ENCODE measurements around the gene LMTK3. TPM values are rescaled to one million over a fixed set of nuclear protein-coding genes. Genes with fewer than 3 reads are reported as not detected.

The LMTK3 gene
- total RNA-seq, 1 experiment from 2014 or later, result not detected

DNA sequence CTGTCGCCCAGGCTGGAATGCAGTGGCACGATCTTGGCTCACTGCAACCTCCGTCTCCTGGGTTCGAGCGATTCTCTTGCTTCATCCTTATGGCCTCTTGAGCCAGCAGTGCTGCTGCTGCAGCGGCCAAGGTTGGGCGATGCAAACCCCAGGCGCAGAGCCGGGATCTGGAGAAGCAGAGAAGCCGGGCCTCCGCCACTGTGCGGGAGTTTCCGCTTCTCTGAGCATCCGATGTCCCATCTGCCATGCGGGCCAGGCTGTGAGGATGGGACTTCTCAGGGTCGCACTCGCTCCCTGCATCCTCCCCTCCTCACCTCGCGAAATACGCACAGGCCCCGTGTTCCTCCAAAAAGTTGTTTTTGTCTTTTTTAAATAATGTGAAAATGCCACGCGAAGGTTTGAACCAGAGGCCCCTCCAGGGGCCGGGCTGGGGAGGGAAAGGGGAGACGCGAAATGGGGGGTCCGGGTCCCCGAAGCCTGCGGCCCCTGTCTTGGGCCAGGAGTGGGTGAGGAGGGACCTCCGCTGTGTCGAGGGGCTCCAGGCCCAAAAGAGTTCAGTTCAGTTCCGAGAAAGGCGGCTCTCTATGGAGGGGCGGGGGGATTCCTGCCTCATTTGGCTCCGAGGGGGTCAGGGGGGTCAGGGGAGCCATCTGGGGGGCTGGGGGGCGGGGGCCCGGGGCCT is 26.6 kb downstream of the LMTK3 start:
- Histone ChIP-seq H3K36me3 (peaks cover 13% of the 10 kb centered on the region), H3K27me3 (no peaks in the 10 kb centered on the region), H3K9me3 (no peaks in the 10 kb centered on the region), H3K4me3 (no peak overlapping the region)
- no peak for DNase-seq

DNA sequence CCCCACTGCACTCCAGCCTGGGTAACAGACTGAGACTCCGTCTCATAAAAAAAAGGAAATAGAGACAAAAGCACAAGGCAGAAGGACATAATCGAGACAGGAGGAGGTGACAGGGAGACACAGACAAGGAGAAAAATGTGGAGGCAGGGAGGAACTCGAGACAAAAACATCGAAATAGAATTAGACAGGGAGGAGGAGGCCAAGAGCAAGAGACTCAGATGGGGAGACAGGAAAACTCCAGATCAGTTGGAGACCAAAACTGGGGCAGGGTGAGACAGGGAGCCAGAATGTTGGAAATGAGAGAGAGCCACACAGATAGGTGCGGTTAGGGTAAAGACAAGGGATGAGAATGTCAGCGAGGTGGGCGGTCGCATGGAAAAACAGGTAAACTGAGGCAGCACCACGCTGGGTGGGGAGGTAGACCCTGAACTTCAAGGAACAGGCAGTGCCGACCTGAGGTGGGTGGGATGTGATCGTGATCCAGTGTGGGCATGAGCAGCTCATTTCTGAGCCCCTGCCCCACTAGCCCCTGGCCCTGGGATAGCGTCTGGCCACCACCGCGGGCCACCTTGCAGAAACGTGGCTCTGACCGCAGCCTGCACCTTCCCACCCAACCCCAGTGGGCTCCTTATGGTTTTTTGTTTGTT is 27.3 kb downstream of the LMTK3 start:
- DNase-seq, result no peak
- H3K4me3 ChIP-seq, result no peak overlapping the region

DNA sequence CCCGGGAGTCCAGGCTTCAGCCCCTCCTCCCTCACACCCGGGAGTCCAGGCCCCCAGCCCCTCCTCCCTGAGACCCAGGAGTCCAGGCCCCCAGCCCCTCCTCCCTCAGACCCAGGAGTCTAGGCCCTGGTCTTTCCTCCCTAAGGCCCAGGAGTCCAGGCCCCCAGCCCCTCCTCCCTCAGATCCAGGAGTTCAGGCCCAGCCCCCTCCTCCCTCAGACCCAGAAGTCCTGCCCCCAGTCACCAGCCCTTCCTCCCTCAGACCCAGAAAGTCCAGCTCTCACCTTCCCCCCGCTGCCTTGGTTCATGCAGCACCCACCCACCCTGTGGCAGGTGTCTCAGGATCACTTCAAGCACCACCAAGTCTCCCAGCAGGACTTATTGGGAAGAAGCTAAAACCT is 28.3 kb downstream of the LMTK3 start:
- no peaks in the 10 kb centered on the region for H3K27me3 ChIP-seq
- H3K9me3 ChIP-seq, result no peaks in the 10 kb centered on the region
- H3K36me3 ChIP-seq, result peaks cover 25% of the 10 kb centered on the region
- no peak overlapping the region for H3K4me3 ChIP-seq
- DNase-seq, result no peak

More for the DNA sequence above, 27.3 kb downstream of the LMTK3 start:
- Histone ChIP-seq H3K36me3 (peaks cover 20% of the 10 kb centered on the region), H3K27me3 (no peaks in the 10 kb centered on the region), H3K9me3 (no peaks in the 10 kb centered on the region)

DNA sequence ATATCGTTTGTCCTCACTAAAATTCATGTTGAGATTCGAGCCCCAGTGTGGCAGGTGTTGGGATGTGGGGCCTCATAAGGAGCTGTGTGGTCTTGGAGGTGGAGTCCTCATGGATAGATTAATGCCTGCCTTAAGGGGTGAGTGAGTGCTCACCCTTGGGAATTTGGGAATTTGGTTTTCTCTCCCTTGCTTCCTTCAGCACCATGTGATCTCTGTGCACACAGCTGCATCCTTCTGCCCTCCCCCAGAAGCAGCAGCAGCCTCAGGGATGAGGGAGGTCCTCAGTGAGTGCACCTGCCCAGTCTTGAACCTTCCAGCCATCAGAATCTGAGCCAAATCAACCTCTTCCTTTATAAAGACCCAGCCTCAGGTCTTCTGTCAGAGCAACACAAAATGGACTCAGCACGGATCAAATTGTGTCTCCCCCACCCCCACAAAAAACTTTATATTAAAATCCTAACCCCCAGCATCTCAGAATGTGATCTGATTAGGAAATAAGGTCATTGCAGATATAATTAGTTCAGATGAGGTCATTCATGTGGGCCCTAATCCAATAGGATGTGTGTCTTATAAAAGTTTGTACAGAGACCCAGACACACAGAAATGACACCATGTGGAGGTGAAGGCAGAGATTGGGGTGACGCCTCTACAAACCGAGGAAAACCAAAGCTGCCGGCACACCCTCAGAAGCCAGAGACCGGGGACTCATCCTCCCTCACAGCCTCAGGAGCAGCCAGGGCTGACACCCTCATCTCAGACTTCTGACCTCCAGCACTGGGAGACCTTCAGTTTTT is 29.6 kb downstream of the LMTK3 start:
- DNase-seq, result no peak
- Histone ChIP-seq H3K9me3 (no peaks in the 10 kb centered on the region), H3K4me3 (no peak overlapping the region), H3K36me3 (peaks cover 36% of the 10 kb centered on the region), H3K27me3 (no peaks in the 10 kb centered on the region)

DNA sequence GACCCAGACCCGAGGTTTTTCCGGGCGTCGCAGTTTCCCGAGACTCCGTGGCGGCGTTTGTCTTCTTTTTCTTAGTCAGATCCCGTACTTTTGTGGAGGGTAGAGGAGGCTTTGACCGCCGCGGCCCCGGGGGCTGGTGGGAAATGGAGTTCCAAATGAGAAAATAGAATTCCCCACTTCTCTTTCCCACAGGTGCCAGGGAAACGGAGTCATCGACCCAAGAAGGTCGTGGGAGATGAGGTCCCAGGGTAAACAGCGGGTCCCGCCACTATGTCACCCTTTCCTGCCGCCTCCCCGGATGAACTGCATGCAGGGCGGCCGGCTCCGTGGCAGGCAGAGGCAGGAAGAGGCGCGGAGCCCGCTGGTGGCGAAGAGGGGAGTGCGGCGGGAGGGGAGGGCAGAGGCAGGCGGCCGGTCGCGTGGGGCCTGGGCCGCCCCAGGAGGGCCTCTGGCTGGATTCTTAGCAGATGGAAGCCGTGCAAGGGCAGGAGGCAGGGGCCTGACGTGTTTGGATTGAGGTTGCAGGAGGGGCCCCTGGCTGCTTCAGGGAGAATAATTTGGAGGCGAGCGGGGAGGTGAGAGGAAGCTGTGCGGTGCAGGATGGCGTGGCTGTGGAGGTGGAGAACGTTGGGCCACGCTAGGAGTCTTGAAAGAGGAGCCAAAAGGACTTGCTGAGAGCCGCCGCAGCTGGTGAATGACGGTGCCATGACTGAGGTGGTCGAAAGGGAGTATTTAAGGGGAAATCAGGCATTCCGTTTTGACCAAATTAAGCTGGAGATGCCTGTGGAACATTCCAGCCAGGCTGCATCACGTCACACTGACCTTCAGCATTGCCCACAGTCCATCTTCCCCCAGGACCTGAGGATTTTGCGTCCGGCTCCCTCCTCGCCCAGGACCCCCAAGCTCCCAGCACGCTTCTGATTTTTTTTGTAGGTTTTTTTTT is 30.8 kb downstream of the LMTK3 start:
- no peak for DNase-seq
- peaks cover 49% of the 10 kb centered on the region for H3K36me3 ChIP-seq
- H3K27me3 ChIP-seq, result no peaks in the 10 kb centered on the region
- H3K4me3 ChIP-seq, result no peak overlapping the region
- H3K9me3 ChIP-seq, result no peaks in the 10 kb centered on the region

DNA sequence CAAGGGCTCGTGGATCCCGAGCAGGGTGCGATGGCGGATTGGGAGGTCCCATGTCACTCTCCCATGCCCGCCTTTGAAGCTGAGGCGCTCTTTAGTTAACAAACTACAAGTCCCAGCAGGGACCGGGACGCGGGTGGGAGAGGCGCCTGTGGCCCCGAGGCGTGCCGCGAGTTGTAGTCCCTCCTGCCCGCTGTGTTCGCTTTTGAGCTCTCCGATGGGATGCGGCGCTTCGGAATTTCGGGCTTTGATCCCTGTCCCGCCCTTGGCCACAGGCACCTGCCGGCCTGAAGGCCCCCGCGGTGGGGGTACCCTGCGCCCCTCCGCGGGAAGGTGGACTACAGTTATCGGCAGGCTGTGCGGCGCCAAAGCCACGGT is 31.5 kb downstream of the LMTK3 start:
- H3K9me3 ChIP-seq, result no peaks in the 10 kb centered on the region
- H3K27me3 ChIP-seq, result no peaks in the 10 kb centered on the region
- no peak for DNase-seq
- peaks cover 55% of the 10 kb centered on the region for H3K36me3 ChIP-seq
- H3K4me3 ChIP-seq, result no peak overlapping the region

DNA sequence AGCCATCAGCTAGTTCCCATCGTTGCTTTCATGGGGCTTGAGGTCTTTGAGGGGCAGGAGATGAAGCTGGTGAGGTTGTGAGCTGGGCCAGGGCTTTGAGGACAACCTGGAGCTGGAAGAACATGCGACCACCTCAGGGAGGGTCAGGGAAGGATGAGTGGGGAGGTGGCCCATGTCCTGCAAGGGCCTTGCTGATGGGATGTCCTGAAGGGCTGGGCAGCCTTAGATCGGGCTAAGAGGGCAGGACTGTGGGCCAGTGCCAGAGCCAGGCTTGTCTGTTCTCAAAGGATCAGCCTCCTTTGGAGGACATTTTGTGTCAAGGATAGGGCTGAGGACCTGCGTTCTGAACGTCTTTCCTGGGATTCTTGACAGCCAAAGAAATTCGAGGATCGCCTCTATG is 31.9 kb downstream of the LMTK3 start:
- H3K27me3 ChIP-seq, result no peaks in the 10 kb centered on the region
- peaks cover 60% of the 10 kb centered on the region for H3K36me3 ChIP-seq
- no peaks in the 10 kb centered on the region for H3K9me3 ChIP-seq
- DNase-seq, result no peak
- H3K4me3 ChIP-seq, result no peak overlapping the region

DNA sequence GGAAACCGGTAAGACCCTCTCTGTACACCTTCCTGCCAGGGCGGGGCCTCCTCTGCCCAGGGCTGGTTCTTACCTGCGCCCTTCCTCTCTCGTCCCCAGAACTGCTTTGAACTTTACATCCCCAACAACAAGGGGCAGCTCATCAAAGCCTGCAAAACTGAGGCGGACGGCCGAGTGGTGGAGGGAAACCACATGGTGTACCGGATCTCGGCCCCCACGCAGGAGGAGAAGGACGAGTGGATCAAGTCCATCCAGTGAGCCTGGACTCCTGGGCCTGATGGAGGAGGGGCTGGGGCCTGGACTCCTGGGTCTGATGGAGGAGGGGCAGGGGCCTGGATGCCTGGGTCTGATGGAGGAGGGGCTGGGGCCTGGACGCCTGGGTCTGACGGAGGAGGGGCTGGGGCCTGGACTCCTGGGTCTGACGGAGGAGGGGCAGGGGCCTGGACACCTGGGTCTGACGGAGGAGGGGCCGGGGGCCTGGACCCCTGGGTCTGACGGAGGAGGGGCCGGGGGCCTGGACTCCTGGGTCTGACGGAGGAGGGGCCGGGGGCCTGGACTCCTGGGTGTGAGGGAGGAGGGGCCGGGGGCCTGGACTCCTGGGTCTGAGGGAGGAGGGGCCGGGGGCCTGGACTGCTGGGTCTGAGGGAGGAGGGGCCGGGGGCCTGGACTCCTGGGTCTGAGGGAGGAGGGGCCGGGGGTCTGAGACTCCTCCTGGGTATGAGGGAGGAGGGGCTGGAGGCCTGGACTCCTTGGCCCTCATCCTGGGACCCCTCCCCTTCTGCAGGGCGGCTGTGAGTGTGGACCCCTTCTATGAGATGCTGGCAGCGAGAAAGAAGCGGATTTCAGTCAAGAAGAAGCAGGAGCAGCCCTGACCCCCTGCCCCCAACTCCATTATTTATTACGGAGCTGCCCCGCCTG is 33.0 kb downstream of the LMTK3 start:
- Histone ChIP-seq H3K27me3 (no peaks in the 10 kb centered on the region), H3K4me3 (no peak overlapping the region), H3K9me3 (no peaks in the 10 kb centered on the region), H3K36me3 (peaks cover 71% of the 10 kb centered on the region)
- DNase-seq, result no peak

DNA sequence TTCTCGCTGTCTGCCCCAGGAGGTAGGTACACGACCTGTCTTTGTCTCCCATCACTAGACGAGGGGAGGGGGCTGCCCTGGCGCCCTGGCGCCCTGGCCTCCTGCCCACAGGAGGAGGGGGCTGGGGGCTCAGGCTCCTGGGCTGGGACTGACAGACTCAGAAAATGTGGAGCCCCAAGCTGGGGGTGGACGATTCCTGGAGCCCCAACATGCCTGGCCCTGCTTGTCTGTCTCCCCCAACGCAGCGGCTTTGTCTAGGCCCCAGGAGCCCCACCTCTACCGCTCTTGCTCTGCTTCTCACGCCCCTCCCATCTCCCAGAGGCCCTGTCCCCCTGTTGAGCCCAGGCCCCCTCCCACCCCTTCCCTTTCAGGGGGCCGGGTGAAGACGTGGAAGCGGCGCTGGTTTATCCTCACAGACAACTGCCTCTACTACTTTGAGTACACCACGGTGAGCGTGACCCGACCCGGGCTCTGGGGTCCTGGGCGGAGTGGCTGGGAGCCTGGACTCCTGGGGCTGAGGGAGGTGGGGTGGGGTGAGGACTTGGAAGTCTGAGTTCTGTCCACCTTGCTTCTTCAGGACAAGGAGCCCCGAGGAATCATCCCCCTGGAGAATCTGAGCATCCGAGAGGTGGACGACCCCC is 33.8 kb downstream of the LMTK3 start:
- Histone ChIP-seq H3K27me3 (no peaks in the 10 kb centered on the region), H3K36me3 (peaks cover 79% of the 10 kb centered on the region), H3K9me3 (no peaks in the 10 kb centered on the region), H3K4me3 (no peak overlapping the region)
- no peak for DNase-seq

DNA sequence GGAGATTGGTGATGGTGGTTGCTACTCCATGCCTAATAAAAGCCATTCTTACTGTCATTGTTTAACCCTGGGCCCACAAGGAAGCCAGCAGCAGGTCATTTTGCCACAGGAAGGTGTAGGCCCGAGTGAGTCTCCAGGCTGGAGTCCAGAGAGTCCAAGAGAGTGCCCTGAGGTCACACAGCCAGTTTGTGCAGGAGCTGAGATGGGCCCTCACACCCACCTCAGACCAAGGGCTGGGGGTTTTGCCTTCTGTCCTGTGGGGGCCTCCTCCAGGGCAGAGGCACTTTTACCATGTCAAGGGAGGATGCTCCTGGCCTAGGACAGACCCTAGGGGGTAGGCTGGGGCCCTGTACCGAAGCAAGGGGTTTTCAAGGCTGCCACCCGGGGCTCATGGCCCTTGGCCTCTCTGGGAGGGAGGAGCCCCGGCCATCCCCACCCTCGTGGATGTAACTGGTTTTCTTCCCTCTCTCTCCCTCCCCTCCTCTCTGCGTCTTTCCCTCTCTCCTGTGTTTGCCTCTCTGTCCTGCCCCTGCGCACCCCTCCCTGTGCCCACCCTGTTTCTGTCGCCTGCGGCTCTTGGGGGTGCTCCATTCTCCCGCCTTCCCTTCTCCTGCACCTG is 34.5 kb downstream of the LMTK3 start:
- H3K4me3 ChIP-seq, result no peak overlapping the region
- H3K9me3 ChIP-seq, result no peaks in the 10 kb centered on the region
- peaks cover 83% of the 10 kb centered on the region for H3K36me3 ChIP-seq
- DNase-seq, result no peak
- H3K27me3 ChIP-seq, result no peaks in the 10 kb centered on the region

DNA sequence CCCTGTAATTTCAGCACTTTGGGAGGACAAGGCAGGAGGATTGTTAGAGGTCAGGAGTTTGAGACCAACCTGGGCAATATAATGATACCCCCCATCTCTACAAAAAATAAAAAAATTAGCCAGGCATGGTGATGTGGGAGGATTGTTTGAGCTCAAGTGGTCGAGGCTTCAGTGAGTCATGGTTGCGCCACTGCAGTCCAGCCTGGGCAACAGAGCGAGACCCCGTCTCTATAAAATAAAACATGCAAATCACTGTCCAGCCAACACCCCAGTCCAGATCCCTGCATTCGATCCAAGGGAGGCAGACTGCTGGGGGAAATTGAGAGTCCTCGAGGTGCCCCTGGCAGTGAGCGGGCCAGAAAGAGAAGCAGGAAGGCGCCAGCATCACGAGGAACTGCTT is 35.5 kb downstream of the LMTK3 start:
- no peaks in the 10 kb centered on the region for H3K27me3 ChIP-seq
- no peak overlapping the region for H3K4me3 ChIP-seq
- DNase-seq, result no peak
- H3K36me3 ChIP-seq, result peaks cover 88% of the 10 kb centered on the region
- H3K9me3 ChIP-seq, result no peaks in the 10 kb centered on the region

DNA sequence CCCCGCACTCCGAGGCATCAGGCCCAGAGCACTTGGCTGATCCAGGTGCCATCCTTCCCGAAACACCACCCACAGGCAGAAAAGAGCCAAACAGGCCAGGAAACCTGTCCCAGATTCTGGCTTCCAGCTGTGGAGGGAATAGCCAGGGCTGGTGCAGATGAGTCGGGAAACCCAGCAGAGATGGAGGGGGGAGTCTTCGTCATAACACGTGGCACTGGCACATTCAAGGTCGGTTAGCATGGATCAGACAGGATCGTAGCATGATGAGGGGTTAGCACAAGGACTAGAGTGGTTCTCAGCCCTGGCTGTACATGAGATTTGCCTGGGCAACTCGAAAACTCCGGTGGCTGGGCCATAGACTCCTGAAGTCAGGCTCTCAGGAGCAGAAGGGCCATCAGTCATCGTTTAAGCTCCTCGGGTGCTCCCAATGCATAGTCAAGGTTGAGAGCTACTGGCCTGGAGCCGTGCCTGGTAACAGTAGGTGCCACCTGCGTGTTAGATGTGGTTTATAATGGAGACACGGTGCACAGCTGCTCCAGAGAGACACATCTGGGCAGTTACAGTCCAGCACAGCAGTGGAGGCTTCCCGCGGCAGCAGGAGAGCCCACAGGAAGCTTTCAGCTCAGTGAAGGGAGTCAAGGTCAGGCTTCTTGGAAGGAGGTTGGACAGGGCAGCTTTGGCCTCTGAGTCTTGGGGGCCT is 36.1 kb downstream of the LMTK3 start:
- Histone ChIP-seq H3K9me3 (no peaks in the 10 kb centered on the region), H3K27me3 (no peaks in the 10 kb centered on the region), H3K4me3 (no peak overlapping the region), H3K36me3 (peaks cover 91% of the 10 kb centered on the region)
- no peak for DNase-seq

DNA sequence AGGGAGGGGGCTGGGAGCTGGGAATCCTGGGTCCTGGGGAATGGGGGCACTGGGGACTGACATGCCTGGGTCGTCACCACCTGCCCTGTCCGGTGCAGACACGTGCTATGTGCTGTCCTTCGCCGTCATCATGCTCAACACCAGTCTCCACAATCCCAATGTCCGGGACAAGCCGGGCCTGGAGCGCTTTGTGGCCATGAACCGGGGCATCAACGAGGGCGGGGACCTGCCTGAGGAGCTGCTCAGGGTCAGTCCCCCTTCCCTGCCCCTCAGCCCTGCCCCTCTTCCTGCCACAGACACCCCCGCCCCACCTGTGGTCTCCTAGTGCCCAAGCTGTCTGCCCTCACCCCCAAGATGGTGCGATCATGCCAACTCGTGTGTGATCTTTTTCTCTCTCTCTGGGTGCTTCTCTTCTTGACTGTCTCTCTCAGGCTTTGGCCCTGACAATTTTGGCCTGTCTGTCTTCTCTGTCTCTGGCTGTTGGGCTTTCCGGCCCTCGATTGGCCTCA is 37.5 kb downstream of the LMTK3 start:
- Histone ChIP-seq H3K9me3 (no peaks in the 10 kb centered on the region), H3K36me3 (peaks cover 86% of the 10 kb centered on the region), H3K4me3 (no peak overlapping the region), H3K27me3 (no peaks in the 10 kb centered on the region)
- no peak for DNase-seq

DNA sequence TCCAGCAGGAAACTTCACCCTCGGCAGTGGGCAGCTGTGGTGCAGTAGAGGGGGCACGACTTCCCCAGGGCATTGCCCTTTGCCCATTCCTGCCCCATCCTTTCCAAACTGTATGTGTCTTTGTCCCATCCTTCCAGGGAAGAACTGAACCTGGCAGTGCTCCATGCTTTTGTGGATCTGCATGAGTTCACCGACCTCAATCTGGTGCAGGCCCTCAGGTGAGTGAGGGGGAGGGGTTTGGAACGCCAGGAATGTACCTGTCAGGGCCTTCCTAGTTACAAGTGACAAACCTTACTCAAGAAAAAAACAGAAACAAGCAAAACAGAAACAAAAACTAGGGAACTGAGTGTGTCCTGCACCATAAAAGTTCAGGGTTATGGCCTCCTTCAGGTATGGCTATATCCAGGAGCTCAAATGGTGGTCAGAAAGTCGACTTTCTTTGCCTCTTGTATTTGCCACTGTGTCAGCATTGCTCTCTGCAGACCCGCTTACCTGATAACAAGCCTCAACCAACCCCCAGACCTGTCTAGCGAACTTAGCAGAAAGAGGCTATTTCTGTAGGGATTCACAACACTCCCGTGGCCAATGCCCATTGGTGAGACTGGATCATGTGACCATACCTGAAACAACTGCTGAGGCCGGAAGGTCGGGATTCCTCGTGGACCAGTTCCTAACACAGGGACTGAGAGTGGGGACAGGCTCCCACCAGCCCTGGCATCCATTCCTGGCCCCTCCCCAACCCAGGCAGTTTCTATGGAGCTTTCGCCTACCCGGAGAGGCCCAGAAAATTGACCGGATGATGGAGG is 38.3 kb downstream of the LMTK3 start:
- H3K9me3 ChIP-seq, result no peaks in the 10 kb centered on the region
- H3K4me3 ChIP-seq, result no peak overlapping the region
- DNase-seq, result no peak
- no peaks in the 10 kb centered on the region for H3K27me3 ChIP-seq
- peaks cover 84% of the 10 kb centered on the region for H3K36me3 ChIP-seq
